GM23338 (cell line): ENCODE data around the gene DNAH9. TPM values are rescaled to one million over a fixed set of nuclear protein-coding genes. Genes with fewer than 3 reads are reported as not detected.

Experiments
- ATAC-seq: fragments of 200-7000 bp; cut with Tn5 transposase; 3 replicates; pipeline ENCODE4 v1.9.1; 2020
- DNase-seq: peaks from one replicate; pipeline ENCODE4 v3.0.0-alpha.2; 2015; ENCODE audit warnings: low spot score
- H2AFZ ChIP-seq: fragments of 200-600 bp; sonication (generic); 2 replicates; pipeline ENCODE4 v1.8.0; 2016; ENCODE audit warnings: antibody characterized with exemption, mild to moderate bottlenecking, moderate library complexity
- H3F3A ChIP-seq: fragments of 200-600 bp; sonication (generic); replicated peaks from 2 replicates; pipeline ENCODE4 v1.8.0; 2017; ENCODE audit warnings: antibody characterized with exemption, mixed run types, low read depth
- H3K27ac ChIP-seq: fragments of 200-600 bp; sonication (generic); 2 replicates; pipeline ENCODE4 v1.6.1; 2016; ENCODE audit warnings: low read depth
- H3K27me3 ChIP-seq: fragments of 200-600 bp; sonication (generic); 2 replicates; pipeline ENCODE4 v1.8.0; 2016; ENCODE audit warnings: mild to moderate bottlenecking, mixed run types, moderate library complexity; ENCODE audit not compliant: insufficient read depth
- H3K36me3 ChIP-seq: fragments of 200-600 bp; sonication (generic); 2 replicates; pipeline ENCODE4 v1.8.0; 2016; ENCODE audit warnings: mild to moderate bottlenecking; ENCODE audit not compliant: insufficient read depth
- H3K4me1 ChIP-seq: fragments of 200-600 bp; sonication (generic); 2 replicates; pipeline ENCODE4 v1.8.0; 2016; ENCODE audit warnings: mild to moderate bottlenecking, moderate library complexity; ENCODE audit not compliant: insufficient read depth
- H3K4me2 ChIP-seq: fragments of 200-600 bp; sonication (generic); 2 replicates; pipeline ENCODE4 v1.7.1; 2017; ENCODE audit warnings: mixed run types
- H3K4me3 ChIP-seq: fragments of 200-600 bp; sonication (generic); 2 replicates; pipeline ENCODE4 v1.6.1; 2016; ENCODE audit warnings: mixed run types
- H3K79me2 ChIP-seq: fragments of 200-600 bp; sonication (generic); replicated peaks from 2 replicates; pipeline ENCODE4 v1.8.0; 2017; ENCODE audit warnings: mild to moderate bottlenecking; ENCODE audit not compliant: insufficient read depth
- H3K9me2 ChIP-seq: fragments of 200-600 bp; sonication (generic); 2 replicates; pipeline ENCODE4 v1.8.0; 2017; ENCODE audit not compliant: insufficient read depth
- H4K20me1 ChIP-seq: fragments of 200-600 bp; sonication (generic); replicated peaks from 2 replicates; pipeline ENCODE4 v1.8.0; 2017; ENCODE audit warnings: mild to moderate bottlenecking; ENCODE audit not compliant: insufficient read depth
- H3K27ac Mint-ChIP-seq: 2 replicates; pipeline ENCODE4 v1.8.0; 2020; ENCODE audit warnings: inconsistent platforms, mild to moderate bottlenecking, moderate library complexity, mixed read lengths
- H3K27me3 Mint-ChIP-seq: 3 replicates; pipeline ENCODE4 v1.8.0; 2022; ENCODE audit warnings: low read depth, mild to moderate bottlenecking, moderate library complexity, mixed read lengths, inconsistent platforms; ENCODE audit not compliant: insufficient read depth, poor library complexity
- H3K36me3 Mint-ChIP-seq: 3 replicates; pipeline ENCODE4 v1.8.0; 2021; ENCODE audit warnings: low read depth, mild to moderate bottlenecking, inconsistent platforms, moderate library complexity, mixed read lengths
- H3K4me1 Mint-ChIP-seq: 3 replicates; pipeline ENCODE4 v1.8.0; 2020; ENCODE audit warnings: mild to moderate bottlenecking, inconsistent platforms, mixed read lengths
- H3K4me3 Mint-ChIP-seq: 3 replicates; pipeline ENCODE4 v1.8.0; 2021; ENCODE audit warnings: moderate library complexity, mild to moderate bottlenecking, inconsistent platforms, mixed read lengths
- H3K9me3 Mint-ChIP-seq: 3 replicates; pipeline ENCODE4 v1.8.0; 2020; ENCODE audit warnings: moderate library complexity, mild to moderate bottlenecking, inconsistent platforms, mixed read lengths
- CTCF ChIP-seq, 2 experiments: fragments of 200-600 bp in 1 of 2; sonication (generic) in 1 of 2; conservative IDR thresholded peaks; 2 replicates each; pipeline versions ENCODE4 v1.5.1 to v1.6.1; 2016 to 2017; ENCODE audit warnings: antibody characterized with exemption in 2 of 2, low read depth in 2 of 2, mild to moderate bottlenecking in 2 of 2, moderate library complexity in 1 of 2
- ETS1 ChIP-seq: IDR thresholded peaks from 2 replicates; pipeline ENCODE4 v1.6.1; 2016; ENCODE audit warnings: antibody characterized with exemption
- EZH2 ChIP-seq: fragments of 200-600 bp; sonication (generic); IDR thresholded peaks from one replicate; pipeline ENCODE4 v1.8.0; 2017; ENCODE audit warnings: antibody characterized with exemption, mild to moderate bottlenecking, low read depth; ENCODE audit not compliant: unreplicated experiment
- EZH2phosphoT487 ChIP-seq: fragments of 200-600 bp; sonication (generic); IDR thresholded peaks from one replicate; pipeline ENCODE4 v1.8.1; 2018; ENCODE audit warnings: antibody characterized with exemption; ENCODE audit not compliant: unreplicated experiment
- JUNB ChIP-seq: IDR thresholded peaks from one replicate; pipeline ENCODE4 v1.6.1; 2016; ENCODE audit warnings: antibody characterized with exemption; ENCODE audit not compliant: unreplicated experiment
- NANOG ChIP-seq: IDR thresholded peaks from 2 replicates; pipeline ENCODE4 v1.6.1; 2016; ENCODE audit warnings: antibody characterized with exemption, borderline replicate concordance
- POLR2AphosphoS5 ChIP-seq: IDR thresholded peaks from 2 replicates; pipeline ENCODE4 v1.6.1; 2016; ENCODE audit warnings: antibody characterized with exemption, low read depth
- REST ChIP-seq: IDR thresholded peaks from one replicate; pipeline ENCODE4 v1.6.1; 2018; ENCODE audit warnings: antibody characterized with exemption; ENCODE audit not compliant: unreplicated experiment
- ZNF114 ChIP-seq: fragments of 250-450 bp; sonication (Bioruptor Pico); IDR thresholded peaks from 2 replicates; pipeline ENCODE4 v1.5.0; 2020; ENCODE audit warnings: mild to moderate bottlenecking, moderate library complexity
- polyA plus RNA-seq: library from polyadenylated mRNA; unstranded; fragments of >200 nt; fragmentation: Nextera tagmentation; extraction: Ambion mirVana; gene quantifications from 2 replicates; pipeline ENCODE4 v1.2.1, GENCODE V29; 2016
- total RNA-seq: library from RNA; depleted of rRNA; stranded (reverse); fragments of >200 nt; shearing (Covaris generic); gene quantifications from 2 replicates; pipeline ENCODE4 v1.2.3, GENCODE V29; 2014

DNAH9 gene
- total and polyA plus RNA-seq, 2 experiments from 2014 or later: not detected

GRCh38 chr17:11807606-11808005 lies 209.3 kb downstream of the DNAH9 start (continued):
- no peak for TF ChIP-seq REST
- no peak for TF ChIP-seq NANOG

- Mint-ChIP-seq H3K36me3 (peaks cover 21% of the 10 kb centered on the region), H3K4me3 (no peak overlapping the region), H3K4me1 (no peaks in the 10 kb centered on the region), H3K9me3 (peaks cover 98% of the 10 kb centered on the region), H3K27ac (no peak overlapping the region), H3K27me3 (peaks cover 2% of the 10 kb centered on the region)
- Histone ChIP-seq H3K4me3 (no peak overlapping the region), H3K27ac (no peak overlapping the region), H3K36me3 (peaks cover 6% of the 10 kb centered on the region; the same call in 1 of the 2 replicates), H3K79me2 (no peaks in the 10 kb centered on the region), H4K20me1 (no peaks in the 10 kb centered on the region), H3K4me1 (no peaks in the 10 kb centered on the region), H3F3A (no peaks in the 10 kb centered on the region), H3K4me2 (no peak overlapping the region), H2AFZ (no peak overlapping the region), H3K9me2 (no peaks in the 10 kb centered on the region), H3K27me3 (no peaks in the 10 kb centered on the region)
- DNase-seq (no peak), ATAC-seq (no peak)
- TF ChIP-seq EZH2 (no peak), ZNF114 (no peak), EZH2phosphoT487 (no peak), JUNB (no peak), CTCF (conservative IDR thresholded peaks at IDR 0.05; ENCODE audit: low read depth in 2 of 2) (no peak), POLR2AphosphoS5 (no peak), REST (no peak), NANOG (no peak), ETS1 (no peak)
Observed at GRCh38 chr17:11813278-11813677, 215.0 kb downstream of the DNAH9 start.
